B cell (primary cell): Measurements from ENCODE around the gene NOXA1.
"Not testable (repeated sequence)": the region's sequence is repeated elsewhere in the genome, so short reads cannot be mapped to it uniquely, and the experiment has no call there.

Source experiments
- CTCF ChIP-seq: fragments of 200-600 bp; IDR thresholded peaks from one replicate; pipeline ENCODE4 v1.8.0; 2022; ENCODE audit warnings: antibody characterized with exemption, mild to moderate bottlenecking
- EZH2 ChIP-seq: IDR thresholded peaks from 2 replicates; pipeline ENCODE4 v1.6.1; 2012; ENCODE audit warnings: borderline replicate concordance, low read depth, mild to moderate bottlenecking, moderate library complexity, low read length; ENCODE audit not compliant: insufficient read depth, poor library complexity, severe bottlenecking

DNA sequence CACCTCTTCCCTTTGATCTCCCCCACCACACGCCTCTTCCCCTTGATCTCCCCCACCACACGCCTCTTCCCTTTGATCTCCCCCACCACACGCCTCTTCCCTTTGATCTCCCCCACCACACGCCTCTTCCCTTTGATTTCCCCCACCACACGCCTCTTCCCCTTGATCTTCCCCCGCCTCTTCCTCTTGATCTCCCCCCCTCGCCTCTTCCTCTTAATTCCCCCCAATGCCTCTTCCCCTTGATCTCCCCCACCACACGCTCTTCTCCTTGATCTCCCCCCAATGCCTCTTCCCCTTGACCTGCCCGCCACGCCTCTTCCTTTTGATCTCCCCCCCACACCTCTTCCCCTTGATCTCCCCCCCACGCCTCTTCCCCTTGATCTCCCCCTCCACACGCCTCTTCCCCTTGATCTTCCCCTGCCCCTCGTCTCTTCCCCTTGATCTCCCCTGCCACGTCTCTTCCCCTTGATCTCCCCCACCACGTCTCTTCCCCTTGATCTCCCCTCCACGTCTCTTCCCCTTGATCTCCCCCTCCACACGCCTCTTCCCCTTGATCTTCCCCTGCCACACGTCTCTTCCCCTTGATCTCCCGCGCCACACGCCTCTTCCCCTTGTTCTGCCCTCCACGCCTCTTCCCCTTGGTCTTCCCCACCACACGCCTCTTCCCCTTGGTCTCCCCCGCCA is 27.5 kb downstream of the NOXA1 start:
- not testable (repeated sequence) for TF ChIP-seq CTCF, EZH2
